Adrenal gland (tissue), 12 donors: ENCODE measurements around the gene SVIL. TPM values are rescaled to one million over a fixed set of nuclear protein-coding genes. Genes with fewer than 3 reads are reported as not detected.
"Not testable (repeated sequence)": the region's sequence is repeated elsewhere in the genome, so short reads cannot be mapped to it uniquely, and the experiment has no call there.

Source experiments
- DNase-seq, 7 donors: peaks; one replicate each; pipeline ENCODE4 v3.0.0-alpha.2; 2019 to 2020
- H3K27ac ChIP-seq, 5 donors: fragments of 200-600 bp; sonication (generic) in 4 of 5; 1 replicate in 3 of 5; 2 replicates in 2 of 5; pipeline versions ENCODE4 v1.5.1 to v1.8.0; 2016 to 2020; ENCODE audit warnings: mild to moderate bottlenecking in 1 of 5
- H3K27me3 ChIP-seq: fragments of 200-600 bp; 2 replicates; pipeline ENCODE4 v1.8.0; 2021
- H3K36me3 ChIP-seq, 2 donors: fragments of 200-600 bp; replicated peaks in 1 of 2; 1 replicate in 1 of 2; 2 replicates in 1 of 2; pipeline versions ENCODE4 v1.5.1 to v1.8.0; 2018 to 2022
- H3K4me1 ChIP-seq, 2 donors: fragments of 200-600 bp; replicated peaks in 1 of 2; 1 replicate in 1 of 2; 2 replicates in 1 of 2; pipeline versions ENCODE4 v1.5.1 to v1.8.0; 2018 to 2021
- H3K4me3 ChIP-seq, 4 donors: fragments of 200-600 bp; sonication (generic) in 3 of 4; one replicate each; pipeline ENCODE4 v1.5.1; 2016 to 2018
- H3K9me3 ChIP-seq, 3 donors: fragments of 200-600 bp; sonication (generic) in 1 of 3; replicated peaks in 1 of 3; 1 replicate in 2 of 3; 2 replicates in 1 of 3; pipeline versions ENCODE4 v1.5.1 to v1.8.0; 2016 to 2021
- POLR2A ChIP-seq, 2 donors: fragments of 450-650 bp; IDR thresholded peaks; one replicate each; pipeline ENCODE4 v1.6.1; 2017; ENCODE audit warnings: antibody characterized with exemption in 2 of 2, mild to moderate bottlenecking in 2 of 2, moderate library complexity in 1 of 2
- WGBS, 4 donors: extraction: QIAGEN DNeasy Blood & Tissue Kit in 2 of 4; methylation state at CpG; one replicate each; pipeline versions ENCODE4 v1.1.5 to v1.1.7; 2013 to 2017; 5-methylcytosine and 5-hydroxymethylcytosine counted together
- intact Hi-C, 2 donors: fragments of 100-400 bp; cut with DNase I; formaldehyde crosslinking; loops; one replicate each; pipeline versions ENCODE4 v1.14.1 to v1.15.0; 2022 to 2023
- polyA plus RNA-seq, 3 donors: library from polyadenylated mRNA; stranded (reverse); fragments of 200-250 nt in 2 of 3; fragments of 350-450 nt in 1 of 3; fragmentation: Illumina TruSeq in 1 of 3; extraction: RNeasy Lipid Tissue Mini Kit (QIAGEN cat#74804) in 1 of 3; gene quantifications; one replicate each; pipeline ENCODE4 v1.2.3, GENCODE V29; 2013 to 2014
- total RNA-seq, 9 donors: library from RNA; depleted of rRNA in 4 of 9; stranded (reverse); fragments of >200 nt in 4 of 9; fragments of 120-200 nt in 1 of 9; fragmentation: NEBNext Ultra II Directional in 1 of 9; extraction: Animal tissue kit (Norgen Biotek cat#: 25700) in 1 of 9; gene quantifications; one replicate each; pipeline versions ENCODE4 v1.1.0 to v1.2.4, GENCODE V29; 2013 to 2023
- TF ChIP-seq, protein P1 (sequence below), 6 experiments: fragments of 450-650 bp in 4 of 6; fragments of 200-600 bp in 2 of 6; sonication (generic) in 1 of 6; IDR thresholded peaks; 1 replicate in 5 of 6; 2 replicates in 1 of 6; pipeline versions ENCODE4 v1.5.1 to v1.8.0; 2016 to 2021; ENCODE audit warnings: antibody characterized with exemption in 6 of 6, mild to moderate bottlenecking in 2 of 6, moderate library complexity in 1 of 6
- donor health status: healthy with polysubstance abuse.
- donor health status: Bipolar disorder and iron deficiency.
- donor health status: DM: yes; HTN: yes; CAD: no.
- donor health status: DM: no; HTN: no; CAD: no.
- donor health status: DM: no; HTN: no; CAD: no.
- donor health status: DM: yes; HTN: yes; CAD: no.

SVIL gene
- total and polyA plus RNA-seq, 12 donors, result 6.7 to 73.1 (median 26.0) TPM

DNA sequence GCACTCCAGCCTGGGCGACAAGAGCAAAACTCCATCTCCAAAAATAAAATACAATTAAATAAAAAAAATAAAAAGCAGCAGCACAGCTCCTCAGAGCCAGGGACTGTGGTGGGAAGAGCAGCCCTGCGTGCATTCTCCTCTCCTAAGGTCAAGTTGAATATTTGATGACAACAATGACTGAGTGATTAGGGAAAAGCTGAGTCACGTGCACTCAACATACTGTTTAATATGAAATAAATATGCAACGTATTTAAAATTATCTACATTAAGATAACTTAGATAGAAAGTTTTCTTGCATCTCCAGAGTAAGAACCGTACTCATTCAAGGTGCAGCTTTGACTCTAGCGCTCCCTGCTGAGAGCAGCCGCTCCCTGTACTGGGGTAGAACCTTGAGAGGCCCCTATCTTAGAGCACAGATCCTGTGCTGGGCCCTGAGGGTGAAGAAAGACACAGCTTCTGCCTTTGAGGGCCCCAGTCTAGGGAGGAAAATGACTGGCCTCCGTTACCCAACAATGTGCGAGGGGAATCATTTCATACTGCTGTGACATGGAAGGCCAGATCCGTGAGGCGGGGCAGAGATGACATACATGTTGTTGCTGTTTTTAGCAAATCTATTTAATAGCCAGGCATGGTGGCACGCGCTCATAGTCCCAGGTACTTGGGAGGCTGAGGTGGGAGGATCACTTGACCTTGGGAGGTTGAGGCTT, 81.1 kb downstream of the SVIL start:
- Histone ChIP-seq H3K4me3 (no peak overlapping the region), H3K36me3 (peaks cover 0 to 36% of the 10 kb centered on the region in 2 donors), H3K4me1 (no peaks in the 10 kb centered on the region), H3K9me3 (no peaks in the 10 kb centered on the region), H3K27ac (no peak overlapping the region), H3K27me3 (no peaks in the 10 kb centered on the region)
- 86 to 93% (median 87%) methylated on average over 13 of the region's 13 CpGs for WGBS, 4 donors
- TF ChIP-seq, protein P1, sequence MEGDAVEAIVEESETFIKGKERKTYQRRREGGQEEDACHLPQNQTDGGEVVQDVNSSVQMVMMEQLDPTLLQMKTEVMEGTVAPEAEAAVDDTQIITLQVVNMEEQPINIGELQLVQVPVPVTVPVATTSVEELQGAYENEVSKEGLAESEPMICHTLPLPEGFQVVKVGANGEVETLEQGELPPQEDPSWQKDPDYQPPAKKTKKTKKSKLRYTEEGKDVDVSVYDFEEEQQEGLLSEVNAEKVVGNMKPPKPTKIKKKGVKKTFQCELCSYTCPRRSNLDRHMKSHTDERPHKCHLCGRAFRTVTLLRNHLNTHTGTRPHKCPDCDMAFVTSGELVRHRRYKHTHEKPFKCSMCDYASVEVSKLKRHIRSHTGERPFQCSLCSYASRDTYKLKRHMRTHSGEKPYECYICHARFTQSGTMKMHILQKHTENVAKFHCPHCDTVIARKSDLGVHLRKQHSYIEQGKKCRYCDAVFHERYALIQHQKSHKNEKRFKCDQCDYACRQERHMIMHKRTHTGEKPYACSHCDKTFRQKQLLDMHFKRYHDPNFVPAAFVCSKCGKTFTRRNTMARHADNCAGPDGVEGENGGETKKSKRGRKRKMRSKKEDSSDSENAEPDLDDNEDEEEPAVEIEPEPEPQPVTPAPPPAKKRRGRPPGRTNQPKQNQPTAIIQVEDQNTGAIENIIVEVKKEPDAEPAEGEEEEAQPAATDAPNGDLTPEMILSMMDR (IDR thresholded peaks at IDR 0.05), result no peak
- no peak for TF ChIP-seq POLR2A (IDR thresholded peaks at IDR 0.05)
- intact Hi-C loops, result no loop called here
- DNase-seq, result no peak

DNA sequence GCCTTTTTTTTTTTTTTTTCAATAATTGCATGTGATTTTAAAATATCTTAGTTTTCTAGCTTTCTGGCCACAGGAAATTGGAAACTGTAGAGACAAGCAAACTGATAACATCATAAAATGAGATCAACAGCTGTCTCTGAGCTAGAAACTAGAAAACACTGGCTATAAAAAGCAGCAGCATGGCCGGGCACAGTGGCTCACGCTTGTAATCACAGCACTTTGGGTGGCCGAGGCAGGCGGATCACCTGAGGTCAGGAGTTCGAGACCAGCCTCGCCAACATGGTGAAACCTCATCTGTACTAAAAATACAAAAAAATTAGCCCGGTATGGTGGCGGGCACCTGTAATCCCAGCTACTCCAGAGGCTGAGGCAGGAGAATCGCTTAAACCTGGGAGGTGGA, 81.7 kb downstream of the SVIL start:
- H3K36me3 ChIP-seq, result peaks cover 0 to 36% of the 10 kb centered on the region in 2 donors
- WGBS, 4 donors, result 81 to 93% (median 89%) methylated on average over 9 of the region's 9 CpGs
- H3K4me1 ChIP-seq, intact Hi-C loops, H3K27ac ChIP-seq, H3K27me3 ChIP-seq, H3K4me3 ChIP-seq, H3K9me3 ChIP-seq, DNase-seq: not testable (repeated sequence)

DNA sequence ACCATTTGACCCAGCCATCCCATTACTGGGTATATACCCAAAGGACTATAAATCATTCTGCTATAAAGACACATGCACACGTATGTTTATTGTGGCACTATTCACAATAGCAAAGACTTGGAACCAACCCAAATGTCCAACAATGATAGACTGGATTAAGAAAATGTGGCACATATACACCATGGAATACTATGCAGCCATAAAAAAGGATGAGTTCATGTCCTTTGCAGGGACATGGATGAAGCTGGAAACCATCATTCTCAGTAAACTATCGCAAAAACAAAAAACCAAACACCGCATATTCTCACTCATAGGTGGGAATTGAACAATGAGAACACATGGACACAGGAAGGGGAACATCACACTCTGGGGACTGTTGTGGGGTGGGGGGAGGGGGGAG, 85.3 kb downstream of the SVIL start:
- H3K9me3 ChIP-seq, DNase-seq, H3K4me3 ChIP-seq, H3K27me3 ChIP-seq, intact Hi-C loops, H3K27ac ChIP-seq, H3K4me1 ChIP-seq: not testable (repeated sequence)
- WGBS, 4 donors, result 92 to 93% methylated on average over 2 to 3 of the region's 3 CpGs; no CpG with 5 or more reads in 2 of the 4 donors
- peaks cover 0 to 31% of the 10 kb centered on the region in 2 donors for H3K36me3 ChIP-seq

DNA sequence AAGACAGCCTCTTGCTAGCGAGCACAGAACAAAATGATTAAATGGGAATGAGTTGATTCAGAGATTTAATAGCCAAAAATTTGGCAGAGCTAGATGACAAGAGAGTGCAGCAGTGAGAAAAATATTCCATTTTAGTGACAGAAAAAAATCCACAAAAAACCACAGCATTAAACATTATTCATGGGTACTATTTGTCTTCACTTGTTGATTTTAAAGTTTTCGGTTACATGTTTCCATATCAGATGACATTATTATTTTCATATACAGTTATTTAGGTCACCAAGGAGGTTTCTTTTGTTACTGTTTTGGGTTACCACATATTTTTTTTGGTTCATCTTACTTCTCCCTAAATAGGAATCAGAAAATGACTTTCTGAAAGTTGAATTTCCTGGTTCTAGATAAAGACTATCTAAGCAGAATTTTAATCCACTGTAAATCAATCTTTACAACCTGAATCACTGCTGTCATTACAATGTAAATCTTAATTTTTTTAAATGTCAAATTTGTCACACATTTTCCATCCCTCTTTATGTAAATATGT, 87.9 kb downstream of the SVIL start:
- 84 to 89% (median 87%) methylated on average over 2 of the region's 2 CpGs for WGBS, 4 donors
- H3K27ac ChIP-seq, result no peak overlapping the region
- H3K36me3 ChIP-seq, result peaks cover 0 to 19% of the 10 kb centered on the region in 2 donors
- H3K27me3 ChIP-seq, result no peaks in the 10 kb centered on the region
- H3K9me3 ChIP-seq, result no peaks in the 10 kb centered on the region
- intact Hi-C loops, result no loop called here
- H3K4me3 ChIP-seq, result no peak overlapping the region
- peaks cover 0 to 9% of the 10 kb centered on the region in 2 donors for H3K4me1 ChIP-seq
- TF ChIP-seq POLR2A (IDR thresholded peaks at IDR 0.05), result no peak
- TF ChIP-seq, protein P1 (IDR thresholded peaks at IDR 0.05), result no peak
- no peak for DNase-seq

DNA sequence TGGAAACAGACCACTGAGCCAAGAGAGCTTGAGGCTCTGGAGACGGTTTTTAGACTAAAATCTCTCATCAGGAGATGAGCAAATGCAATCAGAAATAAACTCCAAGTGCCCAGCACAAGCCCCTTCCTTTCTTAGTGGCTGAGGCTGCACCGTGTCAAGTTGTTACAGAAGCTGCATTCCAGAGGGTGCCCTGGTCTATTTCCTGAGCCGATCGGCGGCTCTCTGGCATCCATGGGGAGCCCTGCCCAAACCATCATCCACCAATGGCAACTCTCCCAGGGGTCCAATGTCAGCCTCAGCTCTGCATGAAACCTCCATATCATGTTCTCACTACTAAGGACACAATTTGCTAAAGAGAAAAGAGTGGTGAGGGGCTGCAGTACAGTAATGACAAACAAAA, 89.6 kb downstream of the SVIL start:
- Histone ChIP-seq H3K36me3 (peaks cover 0 to 1% of the 10 kb centered on the region in 2 donors), H3K9me3 (no peaks in the 10 kb centered on the region), H3K4me3 (no peak overlapping the region), H3K27ac (no peak overlapping the region), H3K27me3 (no peaks in the 10 kb centered on the region), H3K4me1 (peaks cover 0 to 9% of the 10 kb centered on the region in 2 donors)
- no peak for TF ChIP-seq POLR2A (IDR thresholded peaks at IDR 0.05)
- TF ChIP-seq, protein P1 (IDR thresholded peaks at IDR 0.05), result no peak
- peak in 1 of 7 donors; percentile 42 for DNase-seq
- 72 to 81% (median 75%) methylated on average over 5 of the region's 5 CpGs for WGBS, 4 donors
- intact Hi-C loops, result no loop called here
